Uterus (tissue), 2 donors: ENCODE measurements around the gene TMEM269.

ENCODE experiments used
- CTCF ChIP-seq, 4 experiments: fragments of 200-600 bp in 2 of 4; fragments of 450-650 bp in 2 of 4; sonication (generic) in 2 of 4; IDR thresholded peaks; one replicate each; pipeline ENCODE4 v1.5.1; 2016 to 2019; ENCODE audit warnings: antibody characterized with exemption in 4 of 4, mild to moderate bottlenecking in 2 of 4, moderate library complexity in 1 of 4
- POLR2A ChIP-seq, 2 donors: fragments of 450-650 bp; IDR thresholded peaks; one replicate each; pipeline ENCODE4 v1.6.1; 2016; ENCODE audit warnings: antibody characterized with exemption in 2 of 2, mild to moderate bottlenecking in 1 of 2, moderate library complexity in 1 of 2

GRCh38 chr1:42841010-42841409 is 56.2 kb downstream of the TMEM269 start:
- no peak for TF ChIP-seq CTCF (IDR thresholded peaks at IDR 0.05)
- TF ChIP-seq POLR2A (IDR thresholded peaks at IDR 0.05), result no peak
